Fibroblast of lung (primary cell): ENCODE measurements around the gene CTBP1.

Experiments
- EZH2 ChIP-seq: IDR thresholded peaks from 2 replicates; pipeline ENCODE4 v1.5.1; 2012; ENCODE audit warnings: low read length, control low read depth, mild to moderate bottlenecking; ENCODE audit errors: missing control alignments
- TF ChIP-seq, protein P1 (sequence below), 2 donors: IDR thresholded peaks in 1 of 2; conservative IDR thresholded peaks in 1 of 2; 1 replicate in 1 of 2; 2 replicates in 1 of 2; pipeline ENCODE4 v1.5.1; 2011 to 2012; ENCODE audit warnings: low read length in 2 of 2, control low read depth in 1 of 2, inconsistent platforms in 1 of 2, low read depth in 1 of 2, mild to moderate bottlenecking in 1 of 2

GRCh38 chr4:1211891-1212545 lies 36.9 kb downstream of the CTBP1 start:
- TF ChIP-seq, protein P1, sequence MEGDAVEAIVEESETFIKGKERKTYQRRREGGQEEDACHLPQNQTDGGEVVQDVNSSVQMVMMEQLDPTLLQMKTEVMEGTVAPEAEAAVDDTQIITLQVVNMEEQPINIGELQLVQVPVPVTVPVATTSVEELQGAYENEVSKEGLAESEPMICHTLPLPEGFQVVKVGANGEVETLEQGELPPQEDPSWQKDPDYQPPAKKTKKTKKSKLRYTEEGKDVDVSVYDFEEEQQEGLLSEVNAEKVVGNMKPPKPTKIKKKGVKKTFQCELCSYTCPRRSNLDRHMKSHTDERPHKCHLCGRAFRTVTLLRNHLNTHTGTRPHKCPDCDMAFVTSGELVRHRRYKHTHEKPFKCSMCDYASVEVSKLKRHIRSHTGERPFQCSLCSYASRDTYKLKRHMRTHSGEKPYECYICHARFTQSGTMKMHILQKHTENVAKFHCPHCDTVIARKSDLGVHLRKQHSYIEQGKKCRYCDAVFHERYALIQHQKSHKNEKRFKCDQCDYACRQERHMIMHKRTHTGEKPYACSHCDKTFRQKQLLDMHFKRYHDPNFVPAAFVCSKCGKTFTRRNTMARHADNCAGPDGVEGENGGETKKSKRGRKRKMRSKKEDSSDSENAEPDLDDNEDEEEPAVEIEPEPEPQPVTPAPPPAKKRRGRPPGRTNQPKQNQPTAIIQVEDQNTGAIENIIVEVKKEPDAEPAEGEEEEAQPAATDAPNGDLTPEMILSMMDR (conservative IDR thresholded peaks at IDR 0.05 in 1 of 2, IDR thresholded peaks at IDR 0.05 in 1 of 2; ENCODE audit: low read depth in 1 of 2, low read length in 2 of 2): no peak
- no peak for TF ChIP-seq EZH2
